Measurements from ENCODE around the gene DEAF1. TPM values are rescaled to one million over a fixed set of nuclear protein-coding genes. Genes with fewer than 3 reads are reported as not detected.

The DEAF1 gene
- total RNA-seq, 2 donors from 2014 or later = 40.5 to 66.1 TPM

Other genes with a start within 250 kb of the DEAF1 start
- gene PTDSS2, start 244.9 kb downstream of the DEAF1 start, total RNA-seq = 10 to 100 TPM; 20.6 to 22.5 TPM
- 10 to 100 TPM; 88.9 to 95.3 TPM for gene RNH1, start 188.0 kb downstream of the DEAF1 start, total RNA-seq
- gene HRAS, start 159.6 kb downstream of the DEAF1 start, total RNA-seq = 10 to 100 TPM; 28.8 to 40.1 TPM
- gene LRRC56, start 157.7 kb downstream of the DEAF1 start, total RNA-seq = 1 to 10 TPM; 1.2 to 3.1 TPM
- 1 to 10 TPM; 3.1 to 5.5 TPM for gene LMNTD2, start 134.5 kb downstream of the DEAF1 start, total RNA-seq
- 10 to 100 TPM; 13.5 to 14.2 TPM for gene RASSF7, start 134.3 kb downstream of the DEAF1 start, total RNA-seq
- 10 to 100 TPM; 29.7 to 31.0 TPM for gene PHRF1, start 118.8 kb downstream of the DEAF1 start, total RNA-seq
- gene IRF7, start 79.3 kb downstream of the DEAF1 start, total RNA-seq = 10 to 100 TPM; 46.7 to 95.8 TPM
- gene CDHR5, start 70.3 kb downstream of the DEAF1 start, total RNA-seq = under 1 TPM in 1 of 2 donors, not detected in 1; 0.09 TPM
- not detected for gene SCT, start 68.0 kb downstream of the DEAF1 start, total RNA-seq
- 1 to 10 TPM; 1.7 to 2.0 TPM for gene DRD4, start 58.0 kb downstream of the DEAF1 start, total RNA-seq
- gene TMEM80, start 594 bp upstream of the DEAF1 start, total RNA-seq = 10 to 100 TPM; 17.0 to 17.8 TPM
- 10 to 100 TPM; 11.4 to 15.7 TPM for gene EPS8L2, start 11.0 kb upstream of the DEAF1 start, total RNA-seq
- gene TALDO1, start 52.2 kb upstream of the DEAF1 start, total RNA-seq = 100 to 1,000 TPM; 152 to 155 TPM
- gene GATD1, start 82.3 kb upstream of the DEAF1 start, total RNA-seq = 10 to 100 TPM; 31.9 to 34.4 TPM
- 1 to 10 TPM; 1.4 to 1.6 TPM for gene CEND1, start 94.9 kb upstream of the DEAF1 start, total RNA-seq
- gene SLC25A22, start 103.1 kb upstream of the DEAF1 start, total RNA-seq = 10 to 100 TPM; 30.8 to 40.2 TPM
- gene PIDD1, start 110.0 kb upstream of the DEAF1 start, total RNA-seq = 10 to 100 TPM; 25.2 to 34.2 TPM
- gene RPLP2, start 114.7 kb upstream of the DEAF1 start, total RNA-seq = 1,000 to 10,000 TPM; 3,054 to 3,114 TPM
- gene PNPLA2, start 123.7 kb upstream of the DEAF1 start, total RNA-seq = 10 to 100 TPM; 64.5 to 77.1 TPM
- gene CRACR2B, start 132.7 kb upstream of the DEAF1 start, total RNA-seq = 10 to 100 TPM in 1 of 2 donors, 1 to 10 TPM in 1; 5.5 to 13.3 TPM
- gene CD151, start 137.7 kb upstream of the DEAF1 start, total RNA-seq = 10 to 100 TPM; 35.4 to 42.2 TPM
- 10 to 100 TPM; 28.2 to 30.9 TPM for gene POLR2L, start 147.3 kb upstream of the DEAF1 start, total RNA-seq
- 10 to 100 TPM; 12.2 to 14.9 TPM for gene TSPAN4, start 147.6 kb upstream of the DEAF1 start, total RNA-seq
- gene CHID1, start 215.6 kb upstream of the DEAF1 start, total RNA-seq = 10 to 100 TPM; 33.9 to 44.2 TPM
- 10 to 100 TPM; 49.5 to 57.0 TPM for gene AP2A2, start 230.6 kb upstream of the DEAF1 start, total RNA-seq

Measured in activated T-cell treated with anti-CD3 and anti-CD28 coated beads, Interleukin-2, amount 50 U/mL, for 72 hours (primary cell).